NB4 (cell line): ENCODE data around the gene PRSS57.

Experiments
- DNase-seq: peaks from one replicate; pipeline ENCODE4 v3.0.0; 2010; ENCODE audit warnings: low read depth
- H3K4me3 ChIP-seq: one replicate; pipeline ENCODE4 v1.5.1; 2011; ENCODE audit warnings: mild to moderate bottlenecking, low read depth, low read length, moderate library complexity
- MAX ChIP-seq: IDR thresholded peaks from 2 replicates; pipeline ENCODE4 v1.6.1; 2011; ENCODE audit warnings: low read depth, low read length
- MYC ChIP-seq: IDR thresholded peaks from 2 replicates; pipeline ENCODE4 v1.6.1; 2011; ENCODE audit warnings: low read depth, low read length
- POLR2A ChIP-seq: IDR thresholded peaks from 2 replicates; pipeline ENCODE4 v1.6.1; 2011; ENCODE audit warnings: mild to moderate bottlenecking; ENCODE audit not compliant: insufficient read length; ENCODE audit errors: extremely low read depth
- TF ChIP-seq, protein P1 (sequence below): IDR thresholded peaks from one replicate; pipeline ENCODE4 v1.5.1; 2012; ENCODE audit warnings: low read depth, low read length

Gene PRSS57

GRCh38 chr19:657611-658010 is 37.6 kb downstream of the PRSS57 start:
- no peak for DNase-seq
- no peak for TF ChIP-seq POLR2A
- no peak for TF ChIP-seq MYC
- TF ChIP-seq, protein P1, sequence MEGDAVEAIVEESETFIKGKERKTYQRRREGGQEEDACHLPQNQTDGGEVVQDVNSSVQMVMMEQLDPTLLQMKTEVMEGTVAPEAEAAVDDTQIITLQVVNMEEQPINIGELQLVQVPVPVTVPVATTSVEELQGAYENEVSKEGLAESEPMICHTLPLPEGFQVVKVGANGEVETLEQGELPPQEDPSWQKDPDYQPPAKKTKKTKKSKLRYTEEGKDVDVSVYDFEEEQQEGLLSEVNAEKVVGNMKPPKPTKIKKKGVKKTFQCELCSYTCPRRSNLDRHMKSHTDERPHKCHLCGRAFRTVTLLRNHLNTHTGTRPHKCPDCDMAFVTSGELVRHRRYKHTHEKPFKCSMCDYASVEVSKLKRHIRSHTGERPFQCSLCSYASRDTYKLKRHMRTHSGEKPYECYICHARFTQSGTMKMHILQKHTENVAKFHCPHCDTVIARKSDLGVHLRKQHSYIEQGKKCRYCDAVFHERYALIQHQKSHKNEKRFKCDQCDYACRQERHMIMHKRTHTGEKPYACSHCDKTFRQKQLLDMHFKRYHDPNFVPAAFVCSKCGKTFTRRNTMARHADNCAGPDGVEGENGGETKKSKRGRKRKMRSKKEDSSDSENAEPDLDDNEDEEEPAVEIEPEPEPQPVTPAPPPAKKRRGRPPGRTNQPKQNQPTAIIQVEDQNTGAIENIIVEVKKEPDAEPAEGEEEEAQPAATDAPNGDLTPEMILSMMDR, result no peak
- TF ChIP-seq MAX, result no peak

GRCh38 chr19:656751-657559 is 38.3 kb downstream of the PRSS57 start:
- H3K4me3 ChIP-seq, result no peak overlapping the region
- TF ChIP-seq POLR2A (no peak), MAX (no peak), MYC (no peak)
- TF ChIP-seq, protein P1, result no peak
- DNase-seq, result no peak

More at GRCh38 chr19:657611-658010, 37.6 kb downstream of the PRSS57 start:
- H3K4me3 ChIP-seq, result no peak overlapping the region

DNA sequence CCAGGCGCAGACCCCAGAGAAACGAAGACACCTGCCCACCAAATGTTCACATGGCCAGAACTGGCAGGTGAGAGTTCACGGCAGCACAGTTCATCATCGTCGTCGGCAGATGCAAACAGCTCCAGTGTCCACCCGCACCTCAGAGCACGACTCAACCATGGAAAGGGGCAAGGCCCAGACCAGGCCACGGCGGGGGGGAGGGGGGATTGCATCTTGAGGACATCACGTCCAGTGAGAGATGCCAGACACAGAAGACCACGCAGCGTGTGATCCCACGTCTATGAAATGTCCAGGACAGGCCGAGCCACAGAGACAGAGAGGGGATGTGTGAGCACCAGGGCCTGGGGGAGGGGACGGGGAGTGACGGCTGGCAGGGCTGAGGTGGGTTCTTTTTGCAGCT is 39.6 kb downstream of the PRSS57 start:
- DNase-seq, result no peak
- no peak overlapping the region for H3K4me3 ChIP-seq
- no peak for TF ChIP-seq MYC
- TF ChIP-seq, protein P1, result no peak
- no peak for TF ChIP-seq MAX
- no peak for TF ChIP-seq POLR2A

GRCh38 chr19:653425-653824 is 41.8 kb downstream of the PRSS57 start:
- DNase-seq, result no peak
- no peak for TF ChIP-seq POLR2A
- no peak for TF ChIP-seq MAX
- no peak for TF ChIP-seq MYC
- TF ChIP-seq, protein P1, result no peak
- H3K4me3 ChIP-seq, result no peak overlapping the region

- no peak for DNase-seq
- no peak for TF ChIP-seq POLR2A
- TF ChIP-seq MYC, result no peak
- no peak for TF ChIP-seq MAX
- TF ChIP-seq, protein P1, result no peak
- no peak overlapping the region for H3K4me3 ChIP-seq
Measured at GRCh38 chr19:652467-653389, 42.5 kb downstream of the PRSS57 start.
